HT1080 (cell line): ENCODE measurements around the gene NELFB. TPM values are rescaled to one million over a fixed set of nuclear protein-coding genes. Genes with fewer than 3 reads are reported as not detected.

Source experiments
- DNase-seq: peaks from one replicate; pipeline ENCODE4 v3.0.0-alpha.2; 2015; ENCODE audit warnings: low read depth
- total RNA-seq: library from RNA; depleted of rRNA; stranded (reverse); fragments of >200 nt; shearing (Covaris generic); gene quantifications from 2 replicates; pipeline ENCODE4 v1.2.3, GENCODE V29; 2014

The NELFB gene
- total RNA-seq, 1 experiment from 2014 or later = 83.3 TPM

- DNase-seq = peak; percentile 96
These were observed 31.8 kb upstream of the NELFB start for GRCh38 chr9:137223078-137223970.

DNA sequence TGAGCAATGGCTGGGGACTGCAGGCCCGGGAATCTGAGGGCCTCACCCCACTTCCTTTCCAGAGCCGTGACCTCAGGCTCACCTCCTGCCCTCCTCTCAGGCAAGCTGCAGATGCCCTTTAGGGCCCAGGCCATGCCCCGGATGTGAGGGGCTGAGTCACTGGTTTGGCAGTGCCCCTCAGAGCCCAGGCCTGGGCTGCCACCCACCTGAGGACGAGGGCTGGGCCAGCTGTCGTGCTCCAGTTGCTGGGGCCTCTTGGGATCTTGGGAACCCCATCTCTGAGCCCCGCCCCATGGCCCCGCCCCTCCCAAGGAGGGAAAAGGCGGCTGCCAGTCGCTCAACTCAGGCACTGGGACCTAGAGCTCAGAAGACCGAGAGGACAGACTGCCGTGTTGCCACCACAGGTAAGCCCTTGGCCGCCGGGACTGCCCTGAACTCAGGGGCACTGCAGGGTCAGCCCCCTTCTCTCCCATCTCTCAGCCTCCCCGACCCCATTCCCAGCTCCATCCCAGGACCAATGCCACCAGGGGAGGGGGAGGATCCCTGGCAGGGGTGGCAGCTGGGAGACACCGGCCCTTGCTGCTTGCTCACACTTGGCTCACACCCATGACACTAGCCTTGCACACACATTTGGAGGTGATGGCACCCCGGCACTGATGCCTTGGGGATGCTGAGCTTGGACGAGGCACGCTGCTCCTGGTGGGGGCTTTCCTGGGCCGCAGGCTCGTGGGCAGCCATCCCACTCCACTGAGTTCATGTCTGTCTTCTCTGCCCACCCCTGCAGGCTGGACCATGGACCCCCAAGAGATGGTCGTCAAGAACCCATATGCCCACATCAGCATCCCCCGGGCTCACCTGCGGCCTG, 30.1 kb upstream of the NELFB start, which contains the start of gene CYSRT1:
Gene CYSRT1 (plus strand): TSS at position 345 of the 865 bp plus-strand sequence. CDS start 448 bp downstream, at position 793.
- peak; percentile 52 for DNase-seq

GRCh38 chr9:137225699-137226331, 29.3 kb upstream of the NELFB start:
- no peak for DNase-seq

GRCh38 chr9:137226338-137227053, 28.6 kb upstream of the NELFB start:
- DNase-seq = peak; percentile 81

DNA sequence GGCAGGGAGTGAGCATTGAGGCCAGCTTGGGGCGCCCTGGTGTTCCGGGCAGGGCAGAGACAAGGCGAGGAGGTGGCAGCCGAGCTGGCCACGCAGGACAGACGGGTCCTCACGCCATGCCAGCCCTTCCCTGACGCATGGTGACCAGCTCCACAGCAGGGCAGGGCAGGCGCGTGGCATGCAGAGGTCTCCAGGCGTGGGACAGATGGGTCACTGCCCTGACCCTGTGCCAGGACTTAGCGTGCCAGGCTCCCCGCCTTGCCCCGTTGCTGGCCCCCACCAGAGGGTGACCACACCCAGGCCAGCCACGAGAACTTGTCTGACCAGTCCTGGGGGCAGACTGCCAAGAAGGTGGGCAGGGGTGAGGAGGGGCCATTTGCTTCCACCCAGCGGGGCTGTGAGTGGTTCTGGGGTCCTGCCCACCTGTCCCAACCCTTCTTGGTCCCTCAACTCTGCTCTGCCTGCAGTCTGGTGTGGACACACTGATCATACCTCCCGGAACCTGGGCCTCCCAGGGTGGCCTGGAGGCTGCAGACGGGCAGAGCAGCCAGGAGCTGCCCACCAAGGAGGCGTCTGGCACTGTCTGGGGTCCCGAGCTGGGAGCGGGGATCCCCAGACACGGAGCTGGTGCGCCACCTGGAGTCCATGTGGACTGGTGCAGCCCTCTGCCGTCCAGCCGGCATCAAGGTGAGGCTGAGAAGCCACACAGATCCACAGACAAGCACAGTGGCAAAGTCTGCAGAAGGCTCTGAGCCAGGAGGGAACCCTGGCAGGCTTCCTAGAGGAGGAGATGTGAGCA, 27.9 kb upstream of the NELFB start, which contains the start of gene RNF224:
Gene RNF224 (plus strand): TSS at position 449 of the 799 bp plus-strand sequence. CDS start 834 bp downstream, outside the sequence.
- DNase-seq = peak; percentile 75

DNA sequence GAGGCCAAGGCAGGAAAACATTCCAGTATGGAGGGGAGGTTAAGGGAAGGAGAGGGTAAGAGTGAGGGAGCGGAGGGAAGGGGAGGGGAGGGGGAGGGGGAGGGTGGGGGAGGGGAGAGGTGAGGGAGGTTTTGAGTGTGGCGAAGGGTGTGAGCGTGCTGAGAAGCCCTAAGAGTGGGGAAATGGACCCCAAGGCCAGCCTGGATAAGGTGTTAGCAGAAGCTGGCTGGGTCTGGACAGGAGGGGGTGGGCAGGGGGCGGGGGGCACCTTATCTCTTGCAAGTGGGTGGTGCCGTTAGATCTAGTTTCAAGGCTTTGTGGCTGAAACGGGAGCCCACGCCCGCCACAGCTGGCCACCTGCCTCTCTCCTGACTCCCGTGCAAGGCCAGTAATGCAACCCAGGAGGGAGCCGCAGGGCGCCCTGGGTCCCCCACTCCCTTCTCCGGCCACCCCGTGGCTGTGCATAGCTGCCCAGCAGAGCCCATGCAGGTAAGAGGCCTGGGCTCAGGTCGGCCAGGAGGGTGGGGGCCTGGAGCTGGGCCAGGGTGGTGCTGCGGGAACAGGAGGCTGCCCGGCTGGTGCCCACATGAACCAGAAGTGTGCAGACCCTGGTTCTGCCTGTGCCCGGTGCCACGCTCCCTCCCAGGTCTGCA, 27.1 kb upstream of the NELFB start:
- no peak for DNase-seq

DNA sequence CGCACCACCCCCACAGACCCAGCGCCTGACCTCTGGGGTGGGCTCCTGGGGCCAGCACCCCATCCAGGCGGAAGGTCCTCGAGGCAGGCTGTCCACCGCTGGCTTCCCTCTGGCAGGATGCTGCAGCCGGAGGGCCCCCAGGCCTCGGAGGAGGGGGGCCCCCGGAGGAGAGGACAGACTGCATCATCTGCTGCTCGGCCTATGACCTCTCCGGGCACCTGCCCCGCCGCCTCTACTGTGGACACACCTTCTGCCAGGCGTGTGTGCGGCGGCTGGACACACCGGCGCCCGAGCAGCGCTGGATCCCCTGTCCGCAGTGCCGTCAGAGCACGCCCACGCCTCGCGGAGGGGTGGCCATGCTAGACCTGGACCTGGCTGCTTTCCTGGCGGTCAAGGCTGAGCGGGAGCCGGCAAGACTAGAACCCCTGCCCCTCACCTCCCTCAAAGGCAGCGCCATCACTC, 26.6 kb upstream of the NELFB start:
- DNase-seq = no peak

- no peak for DNase-seq
These were observed 25.9 kb upstream of the NELFB start for GRCh38 chr9:137228968-137229896.

DNA sequence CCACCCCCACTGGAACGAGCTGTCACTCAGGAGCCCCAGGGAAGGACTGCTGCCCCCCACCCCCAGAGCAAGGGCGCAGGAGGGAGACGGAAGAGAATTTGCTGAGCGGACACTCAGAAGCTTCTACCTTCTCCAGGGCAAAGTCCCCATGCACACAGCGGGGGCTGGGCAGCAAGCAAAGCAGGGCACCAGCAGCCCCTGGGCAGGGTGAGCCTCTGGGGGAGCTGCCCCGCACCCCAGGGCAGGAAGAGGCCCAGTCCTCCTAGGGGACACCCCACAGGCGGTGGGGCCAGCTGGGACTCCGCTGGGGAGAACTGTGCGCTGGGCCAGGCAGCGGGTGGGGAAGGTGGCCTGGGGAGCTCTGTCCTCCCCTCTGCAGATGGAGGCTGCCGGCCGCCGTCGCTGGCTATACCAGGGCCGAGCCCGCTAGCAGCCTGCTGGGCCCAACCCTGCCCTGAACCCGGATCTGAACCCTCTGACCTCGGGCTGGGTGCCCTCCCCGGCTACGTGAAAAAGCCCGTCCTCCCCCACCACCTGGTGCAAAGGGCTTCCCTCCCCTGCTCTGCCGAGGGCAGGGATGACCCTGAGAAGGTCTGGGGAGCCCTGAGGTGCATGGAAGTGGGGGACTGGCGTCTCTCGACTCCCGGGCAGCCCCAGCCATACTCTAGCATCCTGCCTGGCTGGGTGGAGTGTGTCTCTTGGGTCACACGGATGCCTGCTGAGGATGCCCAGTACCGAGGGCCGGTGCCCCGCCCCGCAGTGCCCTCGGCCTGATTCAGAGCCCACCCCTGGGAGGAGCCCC, 25.0 kb upstream of the NELFB start:
- no peak for DNase-seq

DNA sequence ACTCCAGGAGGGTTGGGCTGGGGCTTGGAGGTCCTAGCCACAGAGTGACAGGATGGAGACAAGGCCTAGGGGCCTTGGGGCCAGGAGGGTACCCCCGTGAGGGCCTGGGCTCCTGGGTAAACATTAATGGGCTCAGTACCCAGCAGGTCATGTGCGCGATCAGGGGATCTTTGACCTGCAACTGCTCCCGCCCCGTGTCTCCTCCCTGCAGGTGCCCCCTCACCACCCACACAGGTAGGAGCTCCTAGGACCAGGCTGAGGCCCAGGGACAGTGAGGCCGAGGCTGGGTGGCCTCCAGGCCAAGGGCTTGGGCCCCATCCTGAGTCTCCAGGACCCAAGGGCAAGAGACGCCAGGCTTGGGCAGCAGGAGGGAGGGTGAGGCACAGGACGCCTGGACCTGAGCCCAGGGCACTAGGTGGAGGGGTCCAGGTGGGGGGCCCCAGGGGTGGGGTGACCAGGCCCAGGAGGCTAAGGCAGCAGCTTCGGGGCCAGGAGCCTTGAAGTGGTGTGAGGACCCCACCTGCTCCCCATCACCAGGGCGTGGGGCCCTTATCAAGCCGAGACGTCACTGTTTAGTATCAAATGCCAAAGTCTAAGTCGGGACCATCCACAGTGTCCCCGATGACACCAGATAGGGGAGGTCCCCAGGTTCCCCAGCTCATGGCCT, 24.3 kb upstream of the NELFB start, which contains the start of gene SLC34A3:
Gene SLC34A3 (plus strand): TSS at position 197 of the 667 bp plus-strand sequence. CDS start 802 bp downstream, outside the sequence.
- no peak for DNase-seq

GRCh38 chr9:137231372-137232039, 23.6 kb upstream of the NELFB start:
- DNase-seq = no peak

DNA sequence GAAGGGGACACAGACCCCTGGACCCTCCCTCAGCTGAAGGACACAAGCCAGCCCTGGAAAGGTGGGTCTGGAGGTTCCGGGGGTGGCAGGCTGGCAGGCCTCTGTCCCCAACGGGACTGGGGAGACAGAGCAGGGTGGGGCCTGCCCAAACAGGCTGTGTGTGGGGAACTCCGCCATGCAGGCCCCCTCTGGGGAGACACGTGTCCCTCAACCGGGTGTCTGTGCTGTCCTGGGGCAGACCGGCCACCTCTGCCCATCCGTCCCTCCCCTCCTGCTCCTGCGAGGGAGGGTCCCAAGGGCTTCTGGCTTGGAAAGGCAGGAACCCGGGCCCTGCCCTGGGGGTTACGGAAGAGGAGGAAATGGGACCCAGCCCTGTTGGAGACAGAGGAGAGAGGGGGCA, 23.0 kb upstream of the NELFB start:
- no peak for DNase-seq

DNA sequence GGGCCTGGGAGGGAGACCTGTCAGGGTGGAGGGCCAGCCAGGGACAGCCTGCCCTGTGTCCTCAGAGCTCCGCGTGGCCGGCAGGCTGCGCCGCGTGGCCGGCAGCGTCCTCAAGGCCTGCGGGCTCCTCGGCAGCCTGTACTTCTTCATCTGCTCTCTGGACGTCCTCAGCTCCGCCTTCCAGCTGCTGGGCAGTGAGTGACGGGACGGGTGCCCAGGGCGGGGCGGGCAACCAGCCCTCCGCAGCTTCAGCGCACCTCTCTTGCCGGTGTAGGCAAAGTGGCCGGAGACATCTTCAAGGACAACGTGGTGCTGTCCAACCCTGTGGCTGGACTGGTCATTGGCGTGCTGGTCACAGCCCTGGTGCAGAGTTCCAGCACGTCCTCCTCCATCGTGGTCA, 22.6 kb upstream of the NELFB start:
- DNase-seq = no peak

GRCh38 chr9:137233143-137233980, 21.8 kb upstream of the NELFB start:
- no peak for DNase-seq

- no peak for DNase-seq
These were observed 21.0 kb upstream of the NELFB start for GRCh38 chr9:137234055-137234697.
